Kidney (tissue), 14 donors: ENCODE measurements around the gene CD84. TPM values are rescaled to one million over a fixed set of nuclear protein-coding genes. Genes with fewer than 3 reads are reported as not detected.

Source experiments
- DNase-seq, 5 donors: peaks; one replicate each; pipeline ENCODE4 v3.0.0-alpha.2; 2013 to 2020
- FAIRE-seq: peaks from 2 replicates; lab custom pipeline; 2012; peaks lifted over from hg19 to GRCh38; lab: Jason Lieb, UNC
- H3K27ac ChIP-seq, 2 donors: one replicate each; pipeline ENCODE4 v1.7.0; 2013; ENCODE audit warnings: low read depth in 2 of 2, low read length in 2 of 2, inconsistent platforms in 1 of 2
- H3K27me3 ChIP-seq: one replicate; pipeline ENCODE4 v1.7.1; 2013; ENCODE audit warnings: low read length, inconsistent platforms; ENCODE audit not compliant: control insufficient read depth, insufficient read depth
- H3K36me3 ChIP-seq, 3 donors: one replicate each; pipeline versions ENCODE4 v1.7.0 to v1.7.1; 2013; ENCODE audit warnings: low read length in 3 of 3, control low read depth in 1 of 3, inconsistent platforms in 1 of 3; ENCODE audit not compliant: insufficient read depth in 3 of 3, control insufficient read depth in 2 of 3
- H3K4me1 ChIP-seq, 3 donors: one replicate each; pipeline versions ENCODE4 v1.7.0 to v1.7.1; 2013; ENCODE audit warnings: low read length in 3 of 3, inconsistent platforms in 1 of 3, low read depth in 1 of 3; ENCODE audit not compliant: control insufficient read depth in 2 of 3, insufficient read depth in 2 of 3
- H3K4me3 ChIP-seq, 3 donors: one replicate each; pipeline versions ENCODE4 v1.7.0 to v1.8.1; 2013; ENCODE audit warnings: low read length in 3 of 3, control low read depth in 1 of 3, inconsistent platforms in 1 of 3
- H3K9ac ChIP-seq, 3 donors: one replicate each; pipeline versions ENCODE4 v1.7.0 to v1.7.1; 2013; ENCODE audit warnings: low read length in 3 of 3, control low read depth in 1 of 3, inconsistent platforms in 1 of 3
- H3K9me3 ChIP-seq, 3 donors: one replicate each; pipeline versions ENCODE4 v1.7.0 to v1.7.1; 2013; ENCODE audit warnings: low read length in 3 of 3, control low read depth in 1 of 3, inconsistent platforms in 1 of 3; ENCODE audit not compliant: control insufficient read depth in 2 of 3, insufficient read depth in 1 of 3
- intact Hi-C: fragments of 100-400 bp; cut with DNase I; formaldehyde crosslinking; loops from one replicate; pipeline ENCODE4 v1.11.1; 2022
- polyA plus RNA-seq: library from polyadenylated mRNA; stranded (reverse); fragments of 350-450 nt; fragmentation: Illumina TruSeq; extraction: RNeasy Lipid Tissue Mini Kit (QIAGEN cat#74804); gene quantifications from one replicate; pipeline ENCODE4 v1.2.3, GENCODE V29; 2014; ENCODE audit warnings: low read depth, low replicate concordance; ENCODE audit not compliant: insufficient read depth
- total RNA-seq: library from RNA; stranded (reverse); fragmentation: NEBNext Ultra II Directional; extraction: Animal tissue kit (Norgen Biotek cat#: 25700); gene quantifications from one replicate; pipeline ENCODE4 v1.2.1, GENCODE V29; 2021
- TF ChIP-seq, protein P1 (sequence below): IDR thresholded peaks from 3 replicates; pipeline ENCODE4 v1.5.1; 2012; ENCODE audit warnings: mild to moderate bottlenecking, moderate library complexity, borderline replicate concordance; ENCODE audit not compliant: insufficient read depth; ENCODE audit errors: extremely low read depth
- donor health status: control.
- donor health status: control.
- donor health status: control.
- donor health status: control.
- donor health status: control.
- donor health status: DM: yes; HTN: yes; CAD: no.
- donor health status: Normal renal cell carcinoma (clear cell type).

CD84 gene
- total and polyA plus RNA-seq, 2 donors from 2014 or later = 0.30 to 17.5 TPM

DNA sequence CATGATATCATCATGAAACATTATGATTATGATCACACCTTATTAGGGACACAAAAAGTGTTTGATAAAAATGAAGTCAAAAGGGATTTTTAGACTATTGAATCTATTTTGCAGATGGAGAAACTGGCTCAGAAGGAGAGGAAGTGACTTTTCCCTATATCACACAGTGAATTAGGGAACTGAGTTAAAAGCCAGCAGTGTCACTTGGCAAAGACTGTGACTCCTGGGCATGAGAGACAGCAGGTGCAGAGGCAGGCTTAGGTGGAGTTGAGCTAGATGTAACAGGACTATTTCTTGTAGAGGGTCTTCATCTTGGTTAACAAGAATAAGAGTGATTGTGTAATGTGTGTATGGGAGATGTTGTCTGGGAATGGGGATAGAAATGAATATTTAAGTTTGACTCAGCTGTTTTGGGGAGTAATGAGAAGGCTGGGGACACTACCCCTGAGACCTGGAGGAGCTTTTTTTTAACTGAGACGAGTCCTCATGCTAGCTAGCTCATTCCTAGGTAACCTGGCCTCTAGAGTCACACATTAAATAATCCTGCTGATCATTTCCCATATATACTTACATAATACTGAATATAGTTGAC, 1.0 kb upstream of the CD84 start:
- Histone ChIP-seq H3K9ac (no peak overlapping the region), H3K4me1 (no peaks in the 10 kb centered on the region), H3K36me3 (no peaks in the 10 kb centered on the region), H3K27ac (no peak overlapping the region), H3K27me3 (no peaks in the 10 kb centered on the region), H3K9me3 (no peaks in the 10 kb centered on the region), H3K4me3 (no peak overlapping the region)
- intact Hi-C loops = no loop called here
- FAIRE-seq = no peak
- DNase-seq = no peak
- TF ChIP-seq, protein P1, sequence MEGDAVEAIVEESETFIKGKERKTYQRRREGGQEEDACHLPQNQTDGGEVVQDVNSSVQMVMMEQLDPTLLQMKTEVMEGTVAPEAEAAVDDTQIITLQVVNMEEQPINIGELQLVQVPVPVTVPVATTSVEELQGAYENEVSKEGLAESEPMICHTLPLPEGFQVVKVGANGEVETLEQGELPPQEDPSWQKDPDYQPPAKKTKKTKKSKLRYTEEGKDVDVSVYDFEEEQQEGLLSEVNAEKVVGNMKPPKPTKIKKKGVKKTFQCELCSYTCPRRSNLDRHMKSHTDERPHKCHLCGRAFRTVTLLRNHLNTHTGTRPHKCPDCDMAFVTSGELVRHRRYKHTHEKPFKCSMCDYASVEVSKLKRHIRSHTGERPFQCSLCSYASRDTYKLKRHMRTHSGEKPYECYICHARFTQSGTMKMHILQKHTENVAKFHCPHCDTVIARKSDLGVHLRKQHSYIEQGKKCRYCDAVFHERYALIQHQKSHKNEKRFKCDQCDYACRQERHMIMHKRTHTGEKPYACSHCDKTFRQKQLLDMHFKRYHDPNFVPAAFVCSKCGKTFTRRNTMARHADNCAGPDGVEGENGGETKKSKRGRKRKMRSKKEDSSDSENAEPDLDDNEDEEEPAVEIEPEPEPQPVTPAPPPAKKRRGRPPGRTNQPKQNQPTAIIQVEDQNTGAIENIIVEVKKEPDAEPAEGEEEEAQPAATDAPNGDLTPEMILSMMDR = no peak

DNA sequence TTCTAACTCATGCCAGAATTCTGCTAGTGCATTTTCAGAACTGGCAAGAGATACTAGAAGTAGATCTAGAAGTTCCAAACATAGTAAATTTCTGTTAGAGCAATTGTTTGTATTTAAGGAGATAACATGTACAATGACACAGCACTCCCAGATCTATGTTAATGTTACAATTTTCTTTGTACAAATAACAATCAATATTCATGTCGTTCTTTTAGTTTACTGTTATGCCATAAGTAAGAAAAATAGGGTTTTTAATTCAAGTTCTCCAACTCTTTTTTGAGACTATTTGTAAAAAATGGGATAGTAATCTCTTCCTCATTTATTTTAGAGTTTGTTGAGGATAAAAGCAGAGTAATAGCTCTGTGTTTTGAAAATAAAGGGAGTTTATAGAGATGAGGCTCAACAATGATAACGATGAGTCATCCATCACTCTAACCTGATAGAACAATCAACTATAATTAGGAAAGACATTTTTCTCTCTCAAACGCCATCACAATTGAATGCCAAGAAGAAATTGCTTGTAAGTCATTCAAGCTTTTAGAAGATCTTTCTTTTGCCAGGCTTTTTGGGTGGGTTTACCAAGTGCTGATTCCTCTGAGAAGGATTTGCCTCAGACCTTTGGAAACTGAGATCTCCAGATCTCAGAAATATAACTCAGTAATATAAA, 638 bp downstream of the CD84 start:
- Histone ChIP-seq H3K9ac (no peak overlapping the region), H3K36me3 (no peaks in the 10 kb centered on the region), H3K9me3 (no peaks in the 10 kb centered on the region), H3K4me1 (no peaks in the 10 kb centered on the region), H3K27ac (no peak overlapping the region), H3K27me3 (no peaks in the 10 kb centered on the region), H3K4me3 (no peak overlapping the region)
- DNase-seq = no peak
- intact Hi-C loops = no loop called here
- no peak for FAIRE-seq
- TF ChIP-seq, protein P1 = no peak

DNA sequence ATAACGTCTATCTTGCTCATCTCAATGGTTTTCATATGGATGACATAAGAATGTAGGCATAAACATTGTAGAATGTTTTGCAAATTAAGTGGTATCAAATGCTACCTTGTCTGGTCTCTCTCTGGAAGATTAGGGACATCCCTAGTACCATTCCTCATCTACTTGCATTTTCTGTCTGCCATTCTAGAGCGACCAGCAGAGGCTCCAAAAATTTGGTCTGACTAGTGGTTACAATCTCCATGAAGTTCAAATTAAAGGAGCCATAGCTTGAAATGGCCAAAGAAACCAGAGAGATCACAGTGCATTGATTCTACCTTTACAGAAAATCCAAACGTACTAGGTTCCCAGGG, 1.1 kb downstream of the CD84 start:
- FAIRE-seq (no peak), DNase-seq (no peak)
- Histone ChIP-seq H3K27ac (no peak overlapping the region), H3K4me3 (no peak overlapping the region), H3K9me3 (no peaks in the 10 kb centered on the region), H3K4me1 (no peaks in the 10 kb centered on the region), H3K9ac (no peak overlapping the region), H3K27me3 (no peaks in the 10 kb centered on the region), H3K36me3 (no peaks in the 10 kb centered on the region)
- intact Hi-C loops = no loop called here
- TF ChIP-seq, protein P1 = no peak
